PC-9 (cell line): ENCODE results near the gene RASSF9.

Source experiments
- EZH2 ChIP-seq: fragments of 200-600 bp; sonication (generic); IDR thresholded peaks from 2 replicates; pipeline ENCODE4 v1.8.0; 2017; ENCODE audit warnings: antibody characterized with exemption, low read depth
- TF ChIP-seq, protein P1 (sequence below): fragments of 200-600 bp; sonication (generic); conservative IDR thresholded peaks from 2 replicates; pipeline ENCODE4 v1.6.1; 2017; ENCODE audit warnings: mixed run types, antibody characterized with exemption, mild to moderate bottlenecking, moderate library complexity

DNA sequence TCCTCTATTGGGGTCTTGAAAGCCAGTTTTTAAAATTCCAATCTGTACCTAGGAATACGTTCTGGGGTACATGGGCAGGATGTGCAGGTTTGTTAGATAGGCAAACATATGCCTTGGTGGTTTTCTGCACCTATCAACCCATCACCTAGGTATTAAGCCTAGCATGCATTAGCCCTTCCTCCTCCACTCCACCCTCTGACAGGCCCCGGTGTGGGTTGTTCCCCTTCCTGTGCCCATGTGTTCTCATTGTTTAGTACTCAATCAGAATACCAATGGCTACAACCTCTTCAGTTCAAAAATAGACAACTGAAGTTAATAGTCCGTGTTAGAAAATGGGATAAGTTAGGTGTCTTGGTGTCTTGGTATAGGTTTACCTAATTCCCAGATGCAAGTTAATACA is 41.2 kb upstream of the RASSF9 start:
- TF ChIP-seq, protein P1, sequence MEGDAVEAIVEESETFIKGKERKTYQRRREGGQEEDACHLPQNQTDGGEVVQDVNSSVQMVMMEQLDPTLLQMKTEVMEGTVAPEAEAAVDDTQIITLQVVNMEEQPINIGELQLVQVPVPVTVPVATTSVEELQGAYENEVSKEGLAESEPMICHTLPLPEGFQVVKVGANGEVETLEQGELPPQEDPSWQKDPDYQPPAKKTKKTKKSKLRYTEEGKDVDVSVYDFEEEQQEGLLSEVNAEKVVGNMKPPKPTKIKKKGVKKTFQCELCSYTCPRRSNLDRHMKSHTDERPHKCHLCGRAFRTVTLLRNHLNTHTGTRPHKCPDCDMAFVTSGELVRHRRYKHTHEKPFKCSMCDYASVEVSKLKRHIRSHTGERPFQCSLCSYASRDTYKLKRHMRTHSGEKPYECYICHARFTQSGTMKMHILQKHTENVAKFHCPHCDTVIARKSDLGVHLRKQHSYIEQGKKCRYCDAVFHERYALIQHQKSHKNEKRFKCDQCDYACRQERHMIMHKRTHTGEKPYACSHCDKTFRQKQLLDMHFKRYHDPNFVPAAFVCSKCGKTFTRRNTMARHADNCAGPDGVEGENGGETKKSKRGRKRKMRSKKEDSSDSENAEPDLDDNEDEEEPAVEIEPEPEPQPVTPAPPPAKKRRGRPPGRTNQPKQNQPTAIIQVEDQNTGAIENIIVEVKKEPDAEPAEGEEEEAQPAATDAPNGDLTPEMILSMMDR, result no peak
- TF ChIP-seq EZH2, result no peak
